GM21381 (cell line): Measurements from ENCODE around the gene IGFBP1.

Experiments used
- ATAC-seq: cut with Tn5 transposase; IDR thresholded peaks from one replicate; pipeline ENCODE4 v1.9.1; 2021; ENCODE audit warnings: mild to moderate bottlenecking, moderate library complexity; ENCODE audit not compliant: unreplicated experiment

The IGFBP1 gene

DNA sequence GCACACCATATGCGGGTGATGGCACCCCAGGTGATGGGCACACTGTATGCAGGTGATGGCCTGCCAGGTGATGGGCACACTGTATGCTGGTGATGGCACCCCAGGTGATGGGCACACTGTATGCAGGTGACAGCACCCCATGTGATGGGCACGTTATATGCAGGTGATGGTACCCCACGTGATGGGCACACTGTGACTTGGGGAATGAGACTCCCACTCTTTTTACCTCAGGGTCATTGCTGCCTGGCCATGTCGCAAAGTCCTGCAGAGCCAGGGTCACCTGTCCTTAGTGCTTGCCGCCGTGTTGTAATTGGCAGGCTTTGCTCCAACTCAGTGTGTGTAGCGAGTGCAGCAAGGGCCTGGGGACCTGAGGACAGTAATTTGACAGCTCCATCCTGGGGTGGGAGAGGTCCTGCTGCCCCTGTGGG is 7.8 kb upstream of the IGFBP1 start:
- ATAC-seq = no peak

DNA sequence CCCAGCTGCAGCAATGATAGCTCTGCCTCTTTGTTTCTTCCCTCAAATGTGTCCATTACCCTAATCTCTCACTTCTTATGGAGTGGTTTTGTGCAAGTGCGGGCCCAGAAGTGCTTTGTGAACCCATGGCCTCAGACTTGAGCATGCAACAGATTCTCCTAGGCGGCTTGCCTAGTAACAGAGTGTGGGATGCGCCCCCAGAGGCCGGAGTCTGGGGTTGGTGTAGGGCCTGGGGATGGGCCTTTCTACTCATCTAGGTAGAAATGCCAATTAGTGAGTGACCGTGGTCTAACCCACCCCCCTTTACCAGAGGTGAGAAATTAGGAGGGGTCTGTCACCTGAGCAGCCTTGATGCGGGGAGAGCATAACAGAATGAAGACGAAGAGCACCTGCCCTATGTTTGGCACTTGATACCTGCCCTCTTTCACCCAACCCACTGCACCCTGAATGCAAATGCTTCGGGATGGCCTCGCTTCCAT is 7.0 kb upstream of the IGFBP1 start:
- no peak for ATAC-seq

DNA sequence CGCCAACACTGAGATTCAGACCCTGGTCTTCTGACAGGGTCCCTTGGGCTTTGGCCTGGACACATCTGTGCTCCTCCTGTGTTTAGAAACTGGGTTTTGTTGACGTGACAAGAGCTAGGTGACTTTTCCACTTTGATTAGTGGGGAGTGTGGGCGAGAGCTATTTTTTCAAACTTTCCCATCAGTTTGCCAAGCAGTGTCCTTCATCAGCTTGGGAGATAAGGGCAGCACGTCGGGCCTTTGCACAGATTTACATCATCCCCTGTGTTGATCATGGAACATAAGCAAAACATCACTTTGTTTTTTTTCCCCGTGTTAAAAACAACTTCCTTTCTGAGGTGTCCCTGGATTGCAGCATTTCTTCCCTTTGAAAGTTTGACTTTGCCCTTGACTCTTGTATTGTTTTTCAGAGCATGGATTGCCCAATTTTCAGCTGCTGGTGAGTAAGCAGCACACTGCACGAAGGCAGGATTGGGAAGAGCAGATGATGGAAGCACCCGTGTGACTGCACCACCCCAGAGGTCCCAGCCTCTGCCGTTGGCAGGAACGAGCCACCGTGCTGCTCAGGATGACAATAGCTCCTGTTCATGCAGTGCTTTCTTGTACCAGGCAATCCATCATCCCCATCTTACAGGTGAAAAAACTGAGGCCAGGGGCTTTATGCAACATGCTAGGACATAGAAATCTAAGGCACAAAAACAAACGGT is 6.4 kb upstream of the IGFBP1 start:
- ATAC-seq = no peak

DNA sequence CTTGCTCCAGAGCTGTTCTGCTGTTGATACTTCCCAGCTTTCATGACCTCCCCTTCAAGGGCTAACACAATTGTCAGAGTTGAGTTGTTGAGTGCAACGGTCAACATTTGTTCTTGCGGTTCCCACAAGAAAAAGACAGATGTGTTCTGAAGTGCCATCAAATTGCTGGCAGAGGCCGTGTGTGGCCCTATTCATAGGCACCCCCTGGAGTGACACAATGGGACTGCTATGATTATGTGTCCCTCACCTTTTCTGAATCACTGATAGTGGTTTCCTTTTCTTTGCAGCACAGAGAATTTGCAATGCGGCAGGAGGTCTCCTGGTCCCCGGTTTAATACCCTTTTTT is 5.8 kb upstream of the IGFBP1 start:
- ATAC-seq = no peak

DNA sequence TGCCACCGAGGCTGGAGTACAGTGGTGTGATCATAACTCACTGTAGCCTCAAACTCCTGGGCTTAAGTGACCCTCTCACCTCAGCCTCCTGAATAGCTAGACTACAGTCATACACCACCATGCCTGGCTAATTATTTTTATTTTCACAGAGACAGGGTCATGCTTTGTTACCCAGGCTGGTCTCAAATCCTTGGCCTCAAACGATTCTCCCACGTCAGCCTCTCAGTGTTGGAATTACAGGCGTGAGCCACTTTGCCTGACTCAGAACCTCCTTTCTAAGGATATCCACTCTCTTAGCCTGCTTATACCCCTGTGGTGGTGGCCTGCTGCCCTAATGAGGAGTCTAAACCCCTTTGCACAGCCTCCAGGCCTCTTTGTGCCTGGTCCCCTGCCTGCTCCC is 4.2 kb upstream of the IGFBP1 start:
- no peak for ATAC-seq

DNA sequence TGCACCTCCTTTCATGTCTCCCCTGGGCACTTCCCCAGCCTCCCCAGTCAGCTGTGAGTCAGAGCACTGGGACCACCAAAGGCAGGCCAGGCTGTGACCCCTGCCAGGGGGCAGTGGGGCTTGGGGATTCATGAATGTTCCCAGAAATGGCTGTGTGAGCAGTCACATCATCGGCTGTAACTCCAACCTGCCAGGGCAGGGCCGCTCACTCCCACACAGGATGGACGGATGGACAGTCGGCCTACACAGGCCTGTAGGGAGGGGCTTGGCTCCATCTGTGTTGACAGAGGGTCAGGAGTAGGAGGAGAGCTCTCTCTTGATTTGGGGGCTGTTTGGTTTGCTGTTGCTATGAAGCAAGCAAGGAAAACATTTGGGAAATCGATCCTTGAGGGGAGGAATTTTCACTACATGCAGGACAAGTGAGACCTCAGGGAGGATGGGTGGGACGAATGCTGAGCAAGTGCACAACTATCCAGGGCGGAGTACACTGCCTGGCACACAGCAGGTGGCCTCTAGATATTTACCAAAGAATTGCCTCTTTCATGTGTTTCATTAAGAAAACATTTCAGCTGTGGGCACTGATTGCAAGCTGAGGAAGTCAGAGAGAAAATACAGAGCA is 2.9 kb upstream of the IGFBP1 start:
- ATAC-seq = no peak

DNA sequence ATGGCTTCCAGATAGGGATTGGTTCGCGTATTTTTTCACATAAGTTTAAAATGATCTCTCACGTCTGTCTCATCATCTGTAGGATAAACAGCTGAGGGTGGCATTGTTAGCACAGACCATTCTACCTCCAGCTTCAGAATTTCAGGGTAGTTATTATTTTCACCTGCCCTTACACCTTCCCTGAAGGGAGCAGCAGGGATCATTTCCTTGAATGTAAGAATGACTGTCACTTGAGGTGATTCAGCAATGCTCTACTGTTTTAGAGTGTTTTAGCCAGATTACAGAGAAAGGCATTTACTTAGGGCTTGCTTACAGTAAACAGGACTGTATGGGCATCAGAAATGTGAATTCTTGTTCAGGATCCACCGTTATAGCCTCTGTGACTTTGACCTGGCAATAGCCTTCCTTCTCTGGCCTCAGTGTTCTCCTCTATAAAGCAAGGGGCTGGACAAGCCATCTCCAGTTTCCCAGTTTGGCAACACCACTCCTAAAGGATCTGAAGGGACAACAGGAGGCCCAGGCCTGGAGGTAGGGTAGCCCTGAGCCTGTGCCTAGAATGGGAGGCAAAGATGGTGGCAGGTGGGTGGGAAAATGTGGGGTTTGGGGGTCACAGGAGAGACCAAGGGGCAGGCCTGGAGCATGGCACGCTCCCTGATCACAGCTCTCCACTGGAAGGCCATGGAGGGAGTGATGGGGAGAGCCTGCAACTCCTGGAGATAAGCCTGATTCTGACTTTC is 1.2 kb upstream of the IGFBP1 start:
- ATAC-seq = no peak

DNA sequence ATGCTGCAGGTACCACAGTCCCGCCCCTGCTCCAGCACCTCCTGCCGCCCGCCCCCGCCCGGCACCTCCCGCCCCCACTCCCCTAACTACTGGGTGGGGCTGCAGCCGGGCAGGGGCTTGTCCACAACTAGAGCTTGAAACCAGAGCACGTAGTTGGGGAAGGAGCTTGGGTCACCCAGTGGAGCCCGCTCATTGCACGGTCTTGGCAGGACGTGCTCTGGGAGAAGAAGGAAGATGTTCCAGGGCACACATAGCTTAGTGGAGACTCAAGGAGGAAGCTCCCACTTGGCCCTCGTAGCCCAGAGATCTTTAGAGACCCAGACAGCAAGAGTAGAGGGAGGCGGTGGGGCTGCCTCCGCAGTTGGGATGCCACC is 692 bp downstream of the IGFBP1 start:
- ATAC-seq = no peak

DNA sequence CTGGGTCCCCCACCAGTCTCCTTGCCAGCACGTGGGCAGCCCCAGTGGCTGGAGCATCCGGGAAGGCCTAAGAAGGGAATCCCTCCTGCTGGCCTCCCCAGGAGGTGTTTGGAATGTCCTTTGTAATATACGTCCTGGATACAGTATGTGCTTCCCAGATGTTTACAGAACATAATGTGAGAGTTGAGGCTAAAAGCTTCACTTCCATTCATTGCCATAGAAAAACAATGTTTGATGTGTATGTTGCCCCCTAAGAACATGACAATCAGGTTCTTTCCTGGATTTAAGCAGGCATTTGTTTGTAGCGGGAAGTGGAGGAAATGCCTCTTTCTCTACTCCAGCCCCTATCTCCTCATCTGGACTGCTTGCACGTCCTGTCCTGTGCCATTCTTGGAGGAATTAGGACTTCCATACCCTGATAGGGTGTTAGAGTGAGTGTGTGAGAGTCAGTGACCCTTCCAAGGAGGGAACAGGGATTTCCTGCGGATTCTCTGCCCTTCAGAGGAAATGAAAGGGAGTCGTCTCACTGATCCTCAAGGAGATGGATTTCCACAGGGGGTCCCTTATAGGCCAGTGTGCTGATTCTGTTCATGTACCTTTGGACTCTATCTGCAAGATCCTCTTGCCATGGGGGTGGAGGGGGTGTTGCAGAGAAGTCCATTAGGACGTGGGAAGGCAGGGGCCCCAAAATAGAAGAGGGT is 1.2 kb downstream of the IGFBP1 start:
- no peak for ATAC-seq

DNA sequence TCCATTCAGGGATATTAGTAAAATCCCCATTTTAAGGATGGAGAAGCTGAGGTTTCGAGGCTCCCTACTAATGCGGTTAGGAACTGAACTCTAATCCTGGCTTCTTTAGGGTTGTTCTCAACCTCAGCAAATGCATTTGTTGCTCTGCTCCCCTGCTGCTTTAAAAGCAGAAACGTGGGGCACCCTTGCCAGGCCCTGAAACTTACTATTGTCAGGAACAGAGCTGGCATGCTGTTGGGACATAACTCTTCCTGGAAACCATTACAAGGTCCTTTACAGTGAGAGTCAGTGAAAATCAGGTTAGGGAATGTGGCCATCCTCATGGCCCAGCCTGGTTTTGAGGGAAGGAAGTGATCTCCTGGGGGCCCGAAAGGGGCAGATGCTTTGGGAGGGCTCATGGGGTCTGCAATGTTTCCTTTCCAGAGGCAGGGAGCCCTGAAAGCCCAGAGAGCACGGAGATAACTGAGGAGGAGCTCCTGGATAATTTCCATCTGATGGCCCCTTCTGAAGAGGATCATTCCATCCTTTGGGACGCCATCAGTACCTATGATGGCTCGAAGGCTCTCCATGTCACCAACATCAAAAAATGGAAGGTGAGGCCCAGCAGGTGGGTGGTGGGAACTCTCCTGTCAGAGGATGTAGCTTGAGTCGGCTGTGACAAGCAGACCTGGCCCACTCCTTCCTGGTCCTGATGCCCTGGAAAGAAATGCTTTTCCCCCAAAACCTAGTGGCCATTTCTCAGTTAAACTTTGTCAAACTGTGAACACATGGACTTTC is 2.0 kb downstream of the IGFBP1 start:
- ATAC-seq = no peak

DNA sequence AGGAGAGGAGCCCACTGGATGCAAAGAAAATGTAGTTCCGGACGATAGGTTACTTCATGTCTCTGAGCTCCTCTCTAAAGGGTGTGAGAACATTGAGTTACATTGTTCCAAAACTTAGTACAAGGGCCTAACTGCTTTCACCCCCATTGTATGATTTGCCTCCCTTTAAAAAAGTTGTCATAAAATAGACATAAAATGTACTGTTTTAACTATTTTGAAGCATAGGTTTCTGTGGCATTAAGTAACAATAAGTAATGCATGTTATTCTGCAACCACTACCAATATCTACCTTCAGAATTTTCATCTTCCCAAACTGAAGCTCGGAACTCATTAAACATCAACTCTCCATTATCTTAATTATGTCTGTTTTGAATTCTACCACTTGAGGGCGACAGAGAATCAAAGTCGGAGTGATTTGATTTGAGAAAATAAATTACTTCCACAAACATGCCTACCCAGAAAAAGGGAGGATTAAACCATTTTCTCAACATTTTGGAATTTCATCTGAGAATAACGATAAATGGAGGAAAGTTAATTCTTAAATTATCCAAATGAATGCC is 2.7 kb downstream of the IGFBP1 start:
- ATAC-seq = no peak

DNA sequence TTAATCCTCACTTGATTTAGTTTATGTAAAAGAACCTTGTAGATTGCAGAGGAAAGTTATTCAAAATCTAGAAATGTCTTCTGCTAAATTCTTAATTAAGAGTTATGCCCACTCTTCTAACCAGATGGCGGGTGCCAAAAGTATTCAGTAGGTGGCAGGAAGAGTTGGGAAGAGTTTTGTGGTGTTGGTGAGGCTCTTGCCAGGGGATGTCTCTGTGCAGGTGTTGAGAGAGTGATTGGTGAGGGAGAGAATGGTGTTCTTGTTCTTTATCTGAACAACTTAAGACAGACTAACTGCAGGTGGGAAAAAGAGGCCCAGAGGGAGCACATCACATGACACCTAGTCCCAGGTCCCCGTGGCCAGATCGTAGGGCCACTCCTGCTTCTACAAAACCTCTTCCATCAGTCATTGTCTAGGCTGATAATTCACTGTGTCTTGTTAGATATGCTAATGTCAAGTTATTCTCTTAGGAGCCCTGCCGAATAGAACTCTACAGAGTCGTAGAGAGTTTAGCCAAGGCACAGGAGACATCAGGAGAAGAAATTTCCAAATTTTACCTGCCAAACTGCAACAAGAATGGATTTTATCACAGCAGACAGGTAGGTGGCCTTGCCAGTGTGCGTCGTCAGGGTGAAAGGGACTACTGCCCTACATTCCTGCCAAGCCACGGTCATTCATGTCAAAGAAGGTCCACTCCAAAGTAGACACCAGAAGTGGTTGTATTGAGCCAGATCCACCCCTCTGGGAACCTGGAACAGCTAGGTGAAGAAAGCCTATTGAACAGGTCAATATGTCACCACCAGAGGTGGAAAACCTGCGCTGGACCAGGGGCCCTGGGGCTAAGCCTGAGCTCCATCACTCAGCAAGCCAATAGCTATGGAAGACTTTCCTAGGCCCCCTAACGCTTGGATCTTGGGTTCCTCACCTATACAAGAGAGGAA is 3.4 kb downstream of the IGFBP1 start:
- no peak for ATAC-seq

DNA sequence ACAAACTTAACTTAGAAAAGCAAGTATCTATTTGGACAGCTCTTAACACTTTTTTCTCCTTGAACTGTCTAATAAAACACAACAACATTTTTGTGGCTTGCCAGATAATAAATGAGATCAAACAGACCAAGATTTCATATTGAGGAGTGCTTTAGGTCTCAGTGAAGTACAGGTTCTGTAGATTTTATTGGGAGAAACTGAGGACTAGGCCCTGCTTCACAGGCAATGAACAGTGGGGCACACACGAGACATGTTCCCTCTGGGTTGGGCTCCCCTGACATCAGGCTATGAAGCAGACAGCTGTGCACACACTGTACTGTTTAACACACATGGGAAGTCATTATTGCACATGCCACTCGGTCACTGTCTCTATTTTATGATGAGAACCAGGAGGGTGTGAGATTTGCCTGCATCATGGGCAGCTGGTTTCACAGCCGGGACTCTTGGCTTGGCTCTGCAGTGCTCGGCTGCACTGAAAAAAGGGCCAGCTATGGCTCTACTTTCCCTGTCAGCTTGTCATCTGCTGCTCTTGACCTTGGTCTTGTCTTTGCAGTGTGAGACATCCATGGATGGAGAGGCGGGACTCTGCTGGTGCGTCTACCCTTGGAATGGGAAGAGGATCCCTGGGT is 4.2 kb downstream of the IGFBP1 start:
- no peak for ATAC-seq

DNA sequence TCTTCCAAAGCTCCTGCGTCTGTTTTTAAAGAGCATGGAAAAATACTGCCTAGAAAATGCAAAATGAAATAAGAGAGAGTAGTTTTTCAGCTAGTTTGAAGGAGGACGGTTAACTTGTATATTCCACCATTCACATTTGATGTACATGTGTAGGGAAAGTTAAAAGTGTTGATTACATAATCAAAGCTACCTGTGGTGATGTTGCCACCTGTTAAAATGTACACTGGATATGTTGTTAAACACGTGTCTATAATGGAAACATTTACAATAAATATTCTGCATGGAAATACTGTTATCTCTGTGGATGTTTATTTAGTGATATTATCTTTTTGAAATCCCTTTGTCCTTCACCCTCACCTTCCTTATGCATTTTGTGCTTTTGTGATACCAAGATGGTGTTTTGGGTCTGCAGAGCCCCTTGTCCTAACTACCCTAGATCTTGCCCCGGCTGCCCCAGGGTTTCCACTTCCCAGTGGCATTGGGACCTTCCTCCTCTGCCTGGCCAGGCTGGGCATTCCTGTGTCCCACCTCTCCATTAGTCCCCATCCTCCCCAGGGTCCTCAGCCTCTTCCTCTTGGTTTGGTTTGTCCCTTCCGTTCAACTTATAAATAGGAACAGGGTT is 5.2 kb downstream of the IGFBP1 start:
- ATAC-seq = no peak

DNA sequence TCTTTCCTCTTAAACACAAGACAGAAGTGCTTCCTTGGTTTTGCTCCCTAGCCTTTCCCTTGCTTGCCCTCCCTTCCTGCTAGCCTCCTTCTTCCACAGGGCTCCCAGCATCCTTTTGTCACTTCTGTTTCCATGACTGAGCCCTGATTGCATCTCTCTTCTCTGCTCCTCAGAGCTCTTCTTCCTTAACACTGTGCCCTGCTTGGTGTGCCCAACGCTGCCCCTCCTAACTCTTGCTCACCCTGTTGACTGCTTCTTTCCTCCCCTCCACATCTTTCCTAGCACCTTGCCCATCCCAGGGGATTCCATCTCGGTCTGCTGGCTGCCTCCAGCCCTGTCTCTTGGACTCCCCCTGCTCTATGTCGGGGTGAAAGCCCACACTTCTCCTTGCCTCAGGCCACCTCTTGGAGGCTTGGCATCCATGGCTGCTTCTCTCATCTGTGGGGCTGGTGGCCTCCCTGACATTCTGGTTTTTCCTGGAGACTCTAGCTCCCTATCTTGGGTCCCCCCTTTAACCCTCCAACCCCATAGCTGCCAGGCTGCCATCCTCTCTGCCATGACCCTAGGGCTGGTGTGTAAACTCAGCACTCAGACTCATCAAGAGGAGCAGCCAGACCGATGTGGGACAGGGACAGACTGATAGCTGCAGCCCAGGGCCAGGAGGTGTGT is 5.8 kb downstream of the IGFBP1 start:
- no peak for ATAC-seq

DNA sequence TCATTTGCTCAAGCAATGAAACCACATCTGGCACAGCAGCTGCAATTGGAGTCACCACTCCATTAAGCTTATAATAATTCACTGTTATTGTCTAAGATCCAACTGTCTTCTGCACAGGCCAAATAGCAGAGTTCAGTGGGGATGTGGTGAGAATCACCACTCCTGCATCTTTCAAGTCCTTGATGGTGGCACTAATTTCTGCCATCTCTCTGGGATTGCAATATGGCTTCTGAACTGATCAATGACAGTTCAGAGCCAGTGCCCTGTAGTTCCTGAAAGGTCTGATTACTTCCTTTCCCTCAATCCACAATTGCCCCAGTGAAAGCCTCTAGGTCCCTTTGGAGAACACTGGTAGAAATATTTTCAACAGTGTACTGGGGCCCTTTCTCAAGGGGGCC is 6.4 kb downstream of the IGFBP1 start:
- ATAC-seq = no peak

DNA sequence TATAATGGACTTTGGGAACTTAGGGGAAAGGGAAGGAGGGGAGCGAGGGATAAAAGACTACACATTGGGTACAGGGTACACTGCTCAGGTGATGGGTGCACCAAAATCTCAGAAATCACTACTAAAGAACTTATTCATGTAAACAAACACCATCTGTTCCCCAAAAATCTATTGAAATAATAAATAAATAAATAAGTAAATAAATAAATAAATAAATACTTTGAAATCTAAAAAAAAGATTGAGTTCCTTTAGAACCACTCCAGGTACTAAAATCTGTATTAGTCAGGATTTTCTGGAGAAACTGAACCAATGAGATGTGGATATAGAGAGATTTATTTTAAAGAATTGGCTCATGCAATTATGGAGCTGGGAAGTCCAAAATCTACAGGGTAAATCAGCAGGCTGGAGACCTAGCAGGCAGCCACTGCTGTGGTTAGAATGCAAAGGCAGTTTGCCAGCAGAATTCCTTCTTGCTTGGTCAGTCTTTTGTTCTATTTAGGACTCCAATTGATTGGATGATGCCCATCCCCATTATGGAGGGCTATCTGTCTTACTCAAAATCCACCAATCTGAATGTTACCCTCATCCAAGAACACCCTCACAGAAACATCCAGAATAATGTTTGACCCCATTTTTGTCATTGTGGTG is 8.9 kb downstream of the IGFBP1 start:
- no peak for ATAC-seq

DNA sequence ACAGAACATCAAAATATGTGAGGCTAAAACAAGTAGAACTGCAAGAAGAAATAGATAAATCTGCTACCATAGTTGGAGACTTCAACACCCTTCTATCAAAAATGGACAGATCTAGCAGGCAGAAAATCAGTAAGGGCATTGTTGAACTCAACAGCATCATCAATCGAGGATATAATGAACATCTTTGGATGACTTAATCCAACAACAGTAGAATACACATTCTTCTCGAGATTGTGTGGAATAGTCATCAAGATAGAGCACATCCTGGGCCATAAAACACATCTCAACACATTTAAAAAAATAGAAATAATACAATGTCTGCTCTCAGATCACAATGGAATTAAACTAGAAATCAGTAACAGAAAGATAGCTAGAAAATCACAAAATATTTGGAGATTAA is 9.9 kb downstream of the IGFBP1 start:
- ATAC-seq = no peak
